NT2/D1 (cell line): ENCODE measurements around the gene PTPN23.

ENCODE experiments used
- SUZ12 ChIP-seq: IDR thresholded peaks from 2 replicates; pipeline ENCODE4 v1.6.1; 2011; ENCODE audit not compliant: insufficient read length, insufficient read depth; ENCODE audit errors: extremely low read depth
- YY1 ChIP-seq: IDR thresholded peaks from 2 replicates; pipeline ENCODE4 v1.6.1; 2011; ENCODE audit not compliant: insufficient read length, insufficient read depth
- ZNF274 ChIP-seq: IDR thresholded peaks from 2 replicates; pipeline ENCODE4 v1.6.1; 2011; ENCODE audit warnings: mild to moderate bottlenecking, low read depth, low read length

DNA sequence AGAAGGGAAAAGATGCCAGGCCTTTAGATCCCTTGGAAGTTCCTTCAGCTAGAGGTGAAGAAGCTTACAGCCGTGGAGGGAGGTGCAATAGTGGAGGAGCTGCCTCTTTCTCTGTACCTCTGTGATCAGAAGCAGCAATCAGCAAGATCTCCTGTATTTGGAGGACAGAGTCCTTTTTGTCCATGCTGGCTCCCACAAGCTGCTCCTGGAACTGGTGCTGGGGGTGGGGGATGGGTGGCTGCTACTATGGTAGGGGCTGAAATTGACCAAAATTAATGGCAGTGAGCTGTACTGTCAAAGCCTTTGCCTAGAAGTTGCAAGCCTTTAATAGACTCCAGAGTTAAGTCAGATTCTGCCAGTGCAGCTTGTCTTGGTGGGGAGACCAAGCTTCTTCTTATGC is 18.2 kb downstream of the PTPN23 start:
- TF ChIP-seq ZNF274 (no peak), YY1 (no peak), SUZ12 (no peak)
